ENCODE measurements around the gene KRT26. TPM values are rescaled to one million over a fixed set of nuclear protein-coding genes. Genes with fewer than 3 reads are reported as not detected.

KRT26 gene
- total and polyA plus RNA-seq, 2 of the 8 experiments (the other 6 are each of a cell fraction or from before 2014, with no cell fraction given) = not detected

GRCh38 chr17:40779181-40779909 is 7.3 kb upstream of the KRT26 start:
- Histone ChIP-seq H4K20me1 (replicated peaks in 1 of 2; ENCODE audit: control insufficient read depth in 1 of 2, insufficient read depth in 2 of 2, low read length in 2 of 2) (no peaks in the 10 kb centered on the region), H3K23me2 (ENCODE audit: low read depth, low read length) (no peaks in the 10 kb centered on the region), H2BK20ac (ENCODE audit: low read length) (no peak overlapping the region), H2BK12ac (ENCODE audit: low read depth, low read length) (no peak overlapping the region), H3K36me3 (ENCODE audit: control insufficient read depth in 2 of 4, insufficient read depth in 4 of 4, low read length in 3 of 4) (no peaks in the 10 kb centered on the region), H3K4ac (replicated peaks; ENCODE audit: insufficient read length, low read depth, low read length) (no peak overlapping the region), H3K56ac (replicated peaks; ENCODE audit: insufficient read length, low read depth, low read length) (no peak overlapping the region), H3K79me1 (ENCODE audit: low read depth, low read length) (no peaks in the 10 kb centered on the region), H3K27ac (ENCODE audit: low read depth, low read length) (no peak overlapping the region), H3K18ac (ENCODE audit: extremely low read depth, low read length) (no peak overlapping the region), H3K14ac (ENCODE audit: insufficient read length) (no peak overlapping the region), H2BK15ac (ENCODE audit: low read length) (no peak overlapping the region), H2AFZ (ENCODE audit: low read length) (no peak overlapping the region), H3K27me3 (replicated peaks in 1 of 4; ENCODE audit: control insufficient read depth in 3 of 4, extremely low read depth in 1 of 4, insufficient read depth in 3 of 4, low read length in 3 of 4) (peaks cover 0 to 3% (median 1%) of the 10 kb centered on the region in 4 experiments; a peak in 3 of 7 replicates), H2AK5ac (ENCODE audit: low read depth, low read length) (no peak overlapping the region), H3K23ac (ENCODE audit: insufficient read length) (no peak overlapping the region), H3K9me3 (ENCODE audit: insufficient read depth in 2 of 2, low read depth in 1 of 2, low read length in 1 of 2) (no peaks in the 10 kb centered on the region), H3K4me2 (ENCODE audit: insufficient read depth in 1 of 2, low read depth in 2 of 2, low read length in 2 of 2) (0 out of 4 replicates have a peak overlapping the region, but pooled peaks of 1 of the 2 experiments have one; percentile 29), H2BK120ac (replicated peaks; ENCODE audit: low read depth, low read length) (no peak overlapping the region), H3K9ac (replicated peaks in 1 of 4; ENCODE audit: extremely low read depth in 1 of 4, low read depth in 3 of 4, low read length in 3 of 4) (no peak overlapping the region), H4K8ac (ENCODE audit: extremely low read depth, insufficient read depth, low read length) (peak overlapping the region; percentile 14; the same call in 1 of the 2 replicates), H3K4me1 (replicated peaks in 1 of 4; ENCODE audit: control insufficient read depth in 3 of 4, insufficient read depth in 4 of 4, low read length in 3 of 4) (no peaks in the 10 kb centered on the region), H4K91ac (replicated peaks; ENCODE audit: insufficient read length, low read length) (no peak overlapping the region), H3K4me3 (ENCODE audit: extremely low read depth in 1 of 4, insufficient read depth in 2 of 4, low read depth in 3 of 4, low read length in 4 of 4) (peak overlapping the region in 1 of 4 experiments; percentile 12; a peak in 1 of 8 replicates), H4K5ac (ENCODE audit: insufficient read length, low read depth, low read length) (no peak overlapping the region), H2BK5ac (ENCODE audit: low read depth, low read length) (no peak overlapping the region), H3K79me2 (ENCODE audit: control insufficient read depth in 1 of 2, insufficient read depth in 2 of 2, low read length in 2 of 2) (no peaks in the 10 kb centered on the region)
- ChIA-PET CTCF (ENCODE audit: partially characterized antibody) (interaction anchor here (0.9 to 2.0 kb wide), 4 partner anchors 13 to 160 kb away, joined by 3 to 6 read pairs (median 4); no protein-coding TSS in a partner anchor), POLR2A (ENCODE audit: partially characterized antibody) (interaction anchor here (0.9 kb wide), 1 partner anchor 130 kb away, joined by 3 read pairs; no protein-coding TSS in a partner anchor)
- WGBS, 2 experiments (ENCODE audit: extremely low coverage in 1 of 2, insufficient coverage in 1 of 2, insufficient read length in 1 of 2, insufficient replicate concordance in 2 of 2, low coverage in 1 of 2, low lambda C conversion rate in 2 of 2, missing lambda C conversion rate in 1 of 2) = 41% methylated on average over 37 of the region's 37 CpGs; no CpG with 5 or more reads in 1 of the 2 experiments
- FAIRE-seq = no peak
- no peak for DNase-seq (ENCODE audit: low read depth in 1 of 2, low spot score in 2 of 2)
- no peak for TF ChIP-seq POLR2AphosphoS5 (IDR thresholded peaks at IDR 0.05; ENCODE audit: low read depth, low read length)
- no peak for TF ChIP-seq BRCA1 (IDR thresholded peaks at IDR 0.05; ENCODE audit: low read depth, low read length)
- TF ChIP-seq EZH2 (IDR thresholded peaks at IDR 0.05; ENCODE audit: low read depth, low read length, severe bottlenecking) = no peak
- TF ChIP-seq ATF2 (IDR thresholded peaks at IDR 0.05; ENCODE audit: low read length) = no peak
- TF ChIP-seq POU5F1 (IDR thresholded peaks at IDR 0.05; ENCODE audit: low read depth, low read length) = no peak
- no peak for TF ChIP-seq SP4 (IDR thresholded peaks at IDR 0.05; ENCODE audit: low read length)
- TF ChIP-seq KDM4A (IDR thresholded peaks at IDR 0.05; ENCODE audit: low read depth, low read length, severe bottlenecking) = peak; percentile 33
- TF ChIP-seq SAP30 (IDR thresholded peaks at IDR 0.05; ENCODE audit: insufficient read depth, insufficient replicate concordance, low read length) = no peak
- no peak for TF ChIP-seq SIX5 (IDR thresholded peaks at IDR 0.05; ENCODE audit: low read depth, low read length)
- no peak for TF ChIP-seq ATF3 (IDR thresholded peaks at IDR 0.05; ENCODE audit: insufficient read depth, low read depth, low read length)
